Measurements from ENCODE around the gene CSNK2A3. TPM values are rescaled to one million over a fixed set of nuclear protein-coding genes. Genes with fewer than 3 reads are reported as not detected.

CSNK2A3 gene
- total and polyA plus RNA-seq, 2 experiments from 2014 or later = 0.91 to 4.1 TPM

GRCh38 chr11:11313902-11314692, 39.0 kb downstream of the CSNK2A3 start:
- H3K27me3 ChIP-seq (ENCODE audit: insufficient read depth) = no peaks in the 10 kb centered on the region
- no peak overlapping the region for H3K4me2 ChIP-seq

More at GRCh38 chr11:11313902-11314692, 39.0 kb downstream of the CSNK2A3 start:
- Histone ChIP-seq H3K79me2 (replicated peaks; ENCODE audit: insufficient read depth) (no peaks in the 10 kb centered on the region), H3K27ac (ENCODE audit: low read depth) (no peak overlapping the region), H3F3A (replicated peaks; ENCODE audit: low read depth) (no peaks in the 10 kb centered on the region), H3K4me3 (no peak overlapping the region), H3K9me2 (ENCODE audit: insufficient read depth) (peaks cover 3% of the 10 kb centered on the region; the same call in 1 of the 2 replicates), H3K4me1 (ENCODE audit: insufficient read depth) (no peaks in the 10 kb centered on the region), H4K20me1 (replicated peaks; ENCODE audit: insufficient read depth) (no peaks in the 10 kb centered on the region), H2AFZ (no peak overlapping the region), H3K36me3 (ENCODE audit: insufficient read depth) (no peaks in the 10 kb centered on the region)
- DNase-seq (ENCODE audit: low spot score) (no peak), ATAC-seq (no peak)
- Mint-ChIP-seq H3K4me3 (no peak overlapping the region), H3K4me1 (peaks cover 2% of the 10 kb centered on the region), H3K27ac (no peak overlapping the region), H3K9me3 (no peaks in the 10 kb centered on the region), H3K27me3 (ENCODE audit: insufficient read depth, low read depth, poor library complexity) (peaks cover 7% of the 10 kb centered on the region), H3K36me3 (ENCODE audit: low read depth) (no peaks in the 10 kb centered on the region)
- TF ChIP-seq JUNB (IDR thresholded peaks at IDR 0.05; ENCODE audit: unreplicated experiment) (no peak), ETS1 (IDR thresholded peaks at IDR 0.05) (no peak), ZNF462 (CRISPR knock-in tag; IDR thresholded peaks at IDR 0.05) (no peak), EZH2phosphoT487 (IDR thresholded peaks at IDR 0.05; ENCODE audit: unreplicated experiment) (no peak), STAT1 (IDR thresholded peaks at IDR 0.05; ENCODE audit: unreplicated experiment) (no peak), EZH2 (IDR thresholded peaks at IDR 0.05; ENCODE audit: low read depth, unreplicated experiment) (no peak), ZNF331 (CRISPR knock-in tag; IDR thresholded peaks at IDR 0.05; ENCODE audit: low read depth) (no peak), NANOG (IDR thresholded peaks at IDR 0.05; ENCODE audit: borderline replicate concordance) (no peak), CTCF (conservative IDR thresholded peaks at IDR 0.05; ENCODE audit: low read depth in 2 of 2) (no peak), POLR2AphosphoS5 (IDR thresholded peaks at IDR 0.05; ENCODE audit: low read depth) (no peak), ZNF114 (CRISPR knock-in tag; IDR thresholded peaks at IDR 0.05) (no peak), CREB1 (CRISPR knock-in tag; IDR thresholded peaks at IDR 0.05; ENCODE audit: low read depth) (no peak)
- TF ChIP-seq, protein P1, sequence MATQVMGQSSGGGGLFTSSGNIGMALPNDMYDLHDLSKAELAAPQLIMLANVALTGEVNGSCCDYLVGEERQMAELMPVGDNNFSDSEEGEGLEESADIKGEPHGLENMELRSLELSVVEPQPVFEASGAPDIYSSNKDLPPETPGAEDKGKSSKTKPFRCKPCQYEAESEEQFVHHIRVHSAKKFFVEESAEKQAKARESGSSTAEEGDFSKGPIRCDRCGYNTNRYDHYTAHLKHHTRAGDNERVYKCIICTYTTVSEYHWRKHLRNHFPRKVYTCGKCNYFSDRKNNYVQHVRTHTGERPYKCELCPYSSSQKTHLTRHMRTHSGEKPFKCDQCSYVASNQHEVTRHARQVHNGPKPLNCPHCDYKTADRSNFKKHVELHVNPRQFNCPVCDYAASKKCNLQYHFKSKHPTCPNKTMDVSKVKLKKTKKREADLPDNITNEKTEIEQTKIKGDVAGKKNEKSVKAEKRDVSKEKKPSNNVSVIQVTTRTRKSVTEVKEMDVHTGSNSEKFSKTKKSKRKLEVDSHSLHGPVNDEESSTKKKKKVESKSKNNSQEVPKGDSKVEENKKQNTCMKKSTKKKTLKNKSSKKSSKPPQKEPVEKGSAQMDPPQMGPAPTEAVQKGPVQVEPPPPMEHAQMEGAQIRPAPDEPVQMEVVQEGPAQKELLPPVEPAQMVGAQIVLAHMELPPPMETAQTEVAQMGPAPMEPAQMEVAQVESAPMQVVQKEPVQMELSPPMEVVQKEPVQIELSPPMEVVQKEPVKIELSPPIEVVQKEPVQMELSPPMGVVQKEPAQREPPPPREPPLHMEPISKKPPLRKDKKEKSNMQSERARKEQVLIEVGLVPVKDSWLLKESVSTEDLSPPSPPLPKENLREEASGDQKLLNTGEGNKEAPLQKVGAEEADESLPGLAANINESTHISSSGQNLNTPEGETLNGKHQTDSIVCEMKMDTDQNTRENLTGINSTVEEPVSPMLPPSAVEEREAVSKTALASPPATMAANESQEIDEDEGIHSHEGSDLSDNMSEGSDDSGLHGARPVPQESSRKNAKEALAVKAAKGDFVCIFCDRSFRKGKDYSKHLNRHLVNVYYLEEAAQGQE (IDR thresholded peaks at IDR 0.05; ENCODE audit: unreplicated experiment) = no peak

Measured in GM23338 (cell line).